Endothelial cell (in vitro differentiated cells): ENCODE data around the gene PLEKHN1. TPM values are rescaled to one million over a fixed set of nuclear protein-coding genes. Genes with fewer than 3 reads are reported as not detected.

ENCODE experiments used
- DNase-seq: peaks from one replicate; pipeline ENCODE4 v3.0.0; 2021; ENCODE audit warnings: low spot score
- H3K27ac Mint-ChIP-seq: one replicate; pipeline ENCODE4 v1.8.0; 2021; ENCODE audit warnings: mixed read lengths, inconsistent platforms; ENCODE audit not compliant: unreplicated experiment
- H3K27me3 Mint-ChIP-seq: one replicate; pipeline ENCODE4 v1.8.0; 2021; ENCODE audit warnings: mild to moderate bottlenecking, moderate library complexity, mixed read lengths, inconsistent platforms; ENCODE audit not compliant: unreplicated experiment
- H3K36me3 Mint-ChIP-seq: one replicate; pipeline ENCODE4 v1.8.0; 2021; ENCODE audit warnings: mild to moderate bottlenecking, low read depth, mixed read lengths, inconsistent platforms; ENCODE audit not compliant: unreplicated experiment
- H3K4me1 Mint-ChIP-seq: one replicate; pipeline ENCODE4 v1.8.0; 2021; ENCODE audit warnings: mild to moderate bottlenecking, mixed read lengths, inconsistent platforms; ENCODE audit not compliant: unreplicated experiment
- H3K4me3 Mint-ChIP-seq: one replicate; pipeline ENCODE4 v1.8.0; 2021; ENCODE audit warnings: mild to moderate bottlenecking, mixed read lengths, inconsistent platforms; ENCODE audit not compliant: unreplicated experiment
- H3K9me3 Mint-ChIP-seq: one replicate; pipeline ENCODE4 v1.8.0; 2021; ENCODE audit warnings: mixed read lengths, inconsistent platforms; ENCODE audit not compliant: unreplicated experiment
- total RNA-seq: library from RNA; stranded (reverse); fragmentation: NEBNext Ultra II Directional; extraction: Animal tissue kit (Norgen Biotek cat#: 25700); gene quantifications from one replicate; pipeline ENCODE4 v1.2.1, GENCODE V29; 2021; ENCODE audit not compliant: unreplicated experiment
- TF ChIP-seq, protein P1 (sequence below): fragments of 200-600 bp; sonication (generic); IDR thresholded peaks from one replicate; pipeline ENCODE4 v1.5.0; 2021; ENCODE audit warnings: antibody characterized with exemption; ENCODE audit not compliant: unreplicated experiment

PLEKHN1 gene
- total RNA-seq, 1 donor from 2014 or later, result not detected

GRCh38 chr1:980137-980571, 13.9 kb downstream of the PLEKHN1 start:
- Mint-ChIP-seq H3K27me3 (peaks cover 17% of the 10 kb centered on the region), H3K4me1 (peaks cover 3% of the 10 kb centered on the region), H3K4me3 (no peak overlapping the region), H3K27ac (no peak overlapping the region), H3K9me3 (no peaks in the 10 kb centered on the region), H3K36me3 (peaks cover 7% of the 10 kb centered on the region)
- TF ChIP-seq, protein P1, sequence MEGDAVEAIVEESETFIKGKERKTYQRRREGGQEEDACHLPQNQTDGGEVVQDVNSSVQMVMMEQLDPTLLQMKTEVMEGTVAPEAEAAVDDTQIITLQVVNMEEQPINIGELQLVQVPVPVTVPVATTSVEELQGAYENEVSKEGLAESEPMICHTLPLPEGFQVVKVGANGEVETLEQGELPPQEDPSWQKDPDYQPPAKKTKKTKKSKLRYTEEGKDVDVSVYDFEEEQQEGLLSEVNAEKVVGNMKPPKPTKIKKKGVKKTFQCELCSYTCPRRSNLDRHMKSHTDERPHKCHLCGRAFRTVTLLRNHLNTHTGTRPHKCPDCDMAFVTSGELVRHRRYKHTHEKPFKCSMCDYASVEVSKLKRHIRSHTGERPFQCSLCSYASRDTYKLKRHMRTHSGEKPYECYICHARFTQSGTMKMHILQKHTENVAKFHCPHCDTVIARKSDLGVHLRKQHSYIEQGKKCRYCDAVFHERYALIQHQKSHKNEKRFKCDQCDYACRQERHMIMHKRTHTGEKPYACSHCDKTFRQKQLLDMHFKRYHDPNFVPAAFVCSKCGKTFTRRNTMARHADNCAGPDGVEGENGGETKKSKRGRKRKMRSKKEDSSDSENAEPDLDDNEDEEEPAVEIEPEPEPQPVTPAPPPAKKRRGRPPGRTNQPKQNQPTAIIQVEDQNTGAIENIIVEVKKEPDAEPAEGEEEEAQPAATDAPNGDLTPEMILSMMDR, result no peak
- DNase-seq, result no peak

DNA sequence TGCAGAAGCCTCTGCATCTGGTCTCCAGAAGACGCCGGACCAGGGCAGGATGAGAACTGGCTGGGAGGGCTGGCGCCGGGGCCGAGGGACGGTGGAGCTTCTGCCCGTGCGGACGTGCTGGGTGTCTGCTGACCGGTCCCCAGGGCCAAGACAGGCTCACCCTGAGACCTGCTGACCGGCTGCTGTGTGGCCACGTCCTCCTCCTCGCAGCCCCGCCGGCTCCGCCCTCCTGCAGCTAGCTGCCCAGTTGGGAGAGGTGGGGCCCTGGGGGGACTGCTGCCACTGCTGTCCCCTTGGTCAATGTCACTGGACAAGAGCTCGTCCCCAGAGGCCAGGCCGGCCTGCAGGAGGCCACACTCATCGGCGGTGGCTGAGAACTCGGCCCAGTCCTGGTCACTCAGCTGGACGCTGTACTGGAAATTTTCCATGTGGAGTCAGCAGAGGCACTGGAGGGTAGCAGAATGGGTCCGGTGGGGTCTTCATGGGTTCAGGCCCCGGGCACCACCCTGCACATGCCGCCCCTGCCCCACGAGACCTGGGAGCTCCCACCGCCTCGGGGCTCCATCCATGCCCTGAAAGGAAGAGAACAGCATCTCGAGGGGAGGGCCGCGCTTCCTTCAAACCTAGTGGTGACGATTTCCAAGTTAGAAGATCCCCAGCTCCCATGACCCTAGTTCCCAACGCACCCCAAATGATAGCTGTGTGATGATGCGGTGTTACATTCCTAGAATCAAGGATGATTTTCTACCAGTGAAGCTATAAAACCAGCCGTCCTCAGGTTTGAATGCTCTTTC, 14.5 kb downstream of the PLEKHN1 start:
- H3K4me3 Mint-ChIP-seq, result no peak overlapping the region
- TF ChIP-seq, protein P1, result no peak
- peaks cover 13% of the 10 kb centered on the region for H3K27me3 Mint-ChIP-seq

DNA sequence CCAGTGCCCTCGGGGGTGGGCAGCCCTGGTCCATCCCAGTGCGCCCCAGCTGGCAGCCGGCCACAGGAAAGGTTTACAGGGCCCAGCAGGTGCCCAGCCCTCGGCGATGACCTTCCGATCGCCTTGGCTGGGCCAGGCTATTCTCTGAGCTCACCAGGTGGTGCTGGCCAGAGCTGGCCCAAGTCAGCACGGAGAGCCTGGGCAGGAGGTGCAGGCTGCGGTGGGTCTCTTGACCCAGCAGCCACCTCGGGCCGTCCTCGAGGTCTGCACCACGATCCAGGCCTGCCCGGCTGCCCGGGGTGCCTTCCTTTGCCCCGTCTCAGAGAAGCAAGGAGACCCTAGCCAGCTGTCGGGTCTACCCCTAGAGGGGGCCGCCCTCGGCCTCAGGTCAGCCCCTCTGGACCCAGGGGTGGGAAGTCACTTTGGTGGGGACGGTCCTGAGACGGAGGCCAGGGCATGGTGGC, 15.2 kb downstream of the PLEKHN1 start:
- peaks cover 7% of the 10 kb centered on the region for H3K36me3 Mint-ChIP-seq
- DNase-seq, result no peak
- peaks cover 3% of the 10 kb centered on the region for H3K4me1 Mint-ChIP-seq
- no peak overlapping the region for H3K27ac Mint-ChIP-seq
- TF ChIP-seq, protein P1, result no peak
- H3K27me3 Mint-ChIP-seq, result peaks cover 13% of the 10 kb centered on the region
- no peaks in the 10 kb centered on the region for H3K9me3 Mint-ChIP-seq
- no peak overlapping the region for H3K4me3 Mint-ChIP-seq

More for the DNA sequence above, 14.5 kb downstream of the PLEKHN1 start:
- Mint-ChIP-seq H3K9me3 (no peaks in the 10 kb centered on the region), H3K27ac (no peak overlapping the region), H3K36me3 (peaks cover 7% of the 10 kb centered on the region), H3K4me1 (peaks cover 3% of the 10 kb centered on the region)
- no peak for DNase-seq

DNA sequence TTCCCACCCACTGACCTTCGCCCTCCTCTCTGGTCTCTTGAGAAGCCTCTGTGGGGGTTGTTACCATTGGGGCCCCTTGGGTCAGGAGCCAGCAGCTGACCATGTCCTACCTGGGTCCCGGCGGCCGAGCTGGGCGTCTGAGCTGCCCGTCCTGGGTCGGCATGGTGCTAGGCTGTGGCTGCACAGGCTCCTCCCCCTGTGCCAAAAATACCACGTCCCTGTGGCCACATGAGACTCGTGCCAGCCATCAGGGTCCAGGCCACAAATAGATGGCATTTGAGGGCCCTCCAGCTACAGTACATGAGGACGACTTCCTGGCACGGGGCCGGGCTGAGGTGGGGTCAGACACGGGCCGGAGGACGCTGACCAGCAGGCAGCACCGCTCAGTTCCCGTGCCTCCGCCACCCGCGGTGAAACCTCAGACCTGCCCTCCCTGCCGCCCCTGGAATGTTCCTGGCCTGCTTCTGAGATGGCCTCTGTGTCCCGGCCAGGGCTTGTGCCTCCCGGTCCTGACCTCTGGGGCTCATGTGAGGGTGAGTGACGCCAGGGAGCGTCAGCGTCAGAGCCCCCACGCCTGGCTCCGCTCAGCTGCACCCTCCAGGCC, 15.8 kb downstream of the PLEKHN1 start, which contains the start of gene PERM1:
TSS of gene PERM1 (minus strand) at position 139 of the 604 bp plus-strand sequence. CDS start 1,064 bp downstream, outside the sequence.
- Mint-ChIP-seq H3K9me3 (no peaks in the 10 kb centered on the region), H3K36me3 (peaks cover 7% of the 10 kb centered on the region), H3K4me1 (peaks cover 3% of the 10 kb centered on the region), H3K27me3 (peaks cover 13% of the 10 kb centered on the region), H3K4me3 (no peak within 1 kb of the TSS), H3K27ac (no peak within 1 kb of the TSS)
- no peak for DNase-seq
- TF ChIP-seq, protein P1, result no peak
